Erythroblast (primary cell): ENCODE measurements around the gene TGDS.

Experiments
- GATA1 ChIP-seq: IDR thresholded peaks from 2 replicates; pipeline ENCODE4 v1.6.1; 2011; ENCODE audit warnings: low read depth, mild to moderate bottlenecking, control low read depth, low read length, moderate library complexity
- POLR2A ChIP-seq: IDR thresholded peaks from 2 replicates; pipeline ENCODE4 v1.6.1; 2011; ENCODE audit warnings: mild to moderate bottlenecking, low read length

- TF ChIP-seq GATA1 (no peak), POLR2A (no peak)
These were observed 11.1 kb upstream of the TGDS start for GRCh38 chr13:94607056-94607455.
